ENCODE data around the gene SLC9A5. TPM values are rescaled to one million over a fixed set of nuclear protein-coding genes. Genes with fewer than 3 reads are reported as not detected.

SLC9A5 gene
- total and polyA plus RNA-seq, 7 experiments from 2014 or later = 0.11 to 3.7 (median 1.7) TPM

DNA sequence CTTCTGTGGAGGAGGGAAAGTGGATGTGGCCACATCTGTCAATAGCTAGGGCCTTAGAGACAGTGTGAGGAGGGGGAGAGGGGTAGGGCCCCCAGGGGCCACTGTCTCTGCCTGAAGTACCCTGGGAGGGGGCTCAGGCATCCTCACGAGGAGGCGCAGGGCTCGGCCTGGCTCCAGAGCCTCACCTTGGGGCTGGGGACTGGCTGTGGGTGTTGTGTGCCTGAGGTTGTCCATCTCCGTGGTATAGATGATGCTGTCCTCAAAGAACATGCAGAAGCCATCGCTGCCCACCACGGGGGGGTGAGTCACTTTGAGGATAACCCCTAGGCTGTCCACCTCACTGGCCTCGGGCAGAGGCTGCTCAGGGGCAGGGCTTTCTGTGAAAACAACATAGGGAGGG, 42.7 kb downstream of the SLC9A5 start:
- POLR2A ChIA-PET = no interaction called here
- Mint-ChIP-seq H3K4me1 (peaks cover 0 to 6% (median 0%) of the 10 kb centered on the region in 7 donors), H3K36me3 (peaks cover 0 to 4% (median 0%) of the 10 kb centered on the region in 5 donors), H3K4me3 (no peak overlapping the region), H3K27me3 (no peaks in the 10 kb centered on the region), H3K27ac (no peak overlapping the region), H3K9me3 (no peaks in the 10 kb centered on the region)
- Histone ChIP-seq H3K36me3 (ENCODE audit: control insufficient read depth in 2 of 3, insufficient read depth in 3 of 3, low read length in 3 of 3) (peaks cover 0 to 7% (median 0%) of the 10 kb centered on the region in 3 experiments), H3K27me3 (ENCODE audit: control insufficient read depth in 2 of 2, insufficient read depth in 2 of 2, low read length in 2 of 2) (no peaks in the 10 kb centered on the region), H3K4me1 (ENCODE audit: control insufficient read depth in 2 of 2, insufficient read depth in 2 of 2, low read length in 2 of 2) (peaks cover 0 to 17% of the 10 kb centered on the region in 2 donors), H3K27ac (ENCODE audit: low read depth, low read length) (no peak overlapping the region), H3K9me3 (ENCODE audit: control insufficient read depth in 2 of 3, low read length in 3 of 3) (no peaks in the 10 kb centered on the region), H3K4me3 (ENCODE audit: low read length) (no peak overlapping the region)
- ATAC-seq (no peak), DNase-seq (no peak)
- intact Hi-C loops (cut with micrococcal nuclease) = no loop called here
- CTCF ChIA-PET = no interaction called here

DNA sequence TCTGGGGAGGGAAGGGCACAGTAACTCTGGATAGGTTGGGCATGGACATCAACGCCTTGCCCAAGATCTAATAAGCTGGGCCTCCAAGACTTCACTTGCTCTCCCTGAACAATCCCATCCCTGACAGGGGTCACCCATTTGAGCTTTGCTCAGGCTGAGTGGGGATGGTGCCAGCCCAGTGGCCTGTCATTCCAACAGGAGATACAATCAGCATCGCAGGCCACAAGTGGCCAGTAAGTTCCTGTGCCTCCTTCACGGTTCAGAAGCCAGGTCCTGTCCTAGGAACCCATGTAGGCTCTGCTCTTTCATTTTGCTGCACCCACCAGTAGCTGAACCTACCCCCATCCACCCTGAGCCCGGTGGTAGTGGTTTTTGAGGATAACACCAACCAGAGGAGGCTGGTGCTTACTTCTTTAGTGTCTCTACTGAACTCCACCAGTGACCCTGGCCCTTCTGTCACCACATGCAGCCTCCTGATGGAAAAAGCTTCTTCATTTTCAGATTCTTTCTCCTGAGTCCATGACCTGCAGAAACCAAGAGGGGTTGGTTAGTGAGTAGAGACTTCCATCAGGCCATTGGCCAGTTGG, 45.5 kb downstream of the SLC9A5 start:
- Mint-ChIP-seq H3K9me3 (no peaks in the 10 kb centered on the region), H3K36me3 (no peaks in the 10 kb centered on the region), H3K27ac (no peak overlapping the region), H3K4me1 (peaks cover 0 to 6% (median 0%) of the 10 kb centered on the region in 7 donors), H3K4me3 (no peak overlapping the region), H3K27me3 (no peaks in the 10 kb centered on the region)
- H3K27ac ChIP-seq (ENCODE audit: low read depth, low read length) = no peak overlapping the region
- no peak for DNase-seq
- no peaks in the 10 kb centered on the region for H3K27me3 ChIP-seq (ENCODE audit: control insufficient read depth in 2 of 2, insufficient read depth in 2 of 2, low read length in 2 of 2)
- peaks cover 0 to 13% of the 10 kb centered on the region in 2 donors for H3K4me1 ChIP-seq (ENCODE audit: control insufficient read depth in 2 of 2, insufficient read depth in 2 of 2, low read length in 2 of 2)
- CTCF ChIA-PET = interaction anchor here (0.6 kb wide), 2 partner anchors 490 to 498 kb away, joined by 4 to 5 read pairs; no protein-coding TSS in a partner anchor
- no peaks in the 10 kb centered on the region for H3K9me3 ChIP-seq (ENCODE audit: control insufficient read depth in 2 of 3, low read length in 3 of 3)
- intact Hi-C loops (cut with micrococcal nuclease) = no loop called here
- ATAC-seq = no peak
- no peak overlapping the region for H3K4me3 ChIP-seq (ENCODE audit: low read length)
- POLR2A ChIA-PET = no interaction called here
- no peaks in the 10 kb centered on the region for H3K36me3 ChIP-seq (ENCODE audit: control insufficient read depth in 2 of 3, insufficient read depth in 3 of 3, low read length in 3 of 3)

DNA sequence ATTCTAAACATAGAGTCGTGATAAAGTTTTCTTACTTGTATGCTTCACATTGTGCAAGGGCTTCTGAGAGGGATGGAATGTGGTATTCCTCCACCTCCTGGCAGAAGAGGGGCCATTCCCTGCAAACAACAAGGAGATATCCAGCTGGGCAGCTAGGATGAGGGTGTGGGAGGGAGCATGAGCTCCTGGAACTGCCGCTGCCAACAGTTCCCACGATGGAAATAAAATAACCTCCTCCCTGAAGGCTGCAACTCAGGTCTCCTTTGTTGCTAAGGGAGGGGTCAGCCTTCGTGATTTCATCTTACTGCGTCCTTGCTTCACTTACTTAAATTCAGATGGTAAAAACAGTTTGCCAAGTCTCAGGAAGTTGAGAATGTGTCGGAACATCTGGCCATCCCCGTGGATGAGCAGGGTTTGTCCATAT, 46.2 kb downstream of the SLC9A5 start:
- H3K27ac ChIP-seq (ENCODE audit: low read depth, low read length) = no peak overlapping the region
- Mint-ChIP-seq H3K4me1 (no peaks in the 10 kb centered on the region), H3K9me3 (no peaks in the 10 kb centered on the region), H3K27ac (peak overlapping the region in 1 of 9 donors; percentile 67), H3K4me3 (no peak overlapping the region), H3K27me3 (no peaks in the 10 kb centered on the region), H3K36me3 (no peaks in the 10 kb centered on the region)
- no peaks in the 10 kb centered on the region for H3K9me3 ChIP-seq (ENCODE audit: control insufficient read depth in 2 of 3, low read length in 3 of 3)
- DNase-seq (no peak), ATAC-seq (no peak)
- no peaks in the 10 kb centered on the region for H3K36me3 ChIP-seq (ENCODE audit: control insufficient read depth in 2 of 3, insufficient read depth in 3 of 3, low read length in 3 of 3)
- no peak overlapping the region for H3K4me3 ChIP-seq (ENCODE audit: low read length)
- ChIA-PET CTCF (interaction anchor here (0.6 kb wide), 1 partner anchor 489 kb away, joined by 5 read pairs; no protein-coding TSS in a partner anchor), POLR2A (no interaction called here)
- intact Hi-C loops (cut with micrococcal nuclease) = no loop called here
- no peaks in the 10 kb centered on the region for H3K27me3 ChIP-seq (ENCODE audit: control insufficient read depth in 2 of 2, insufficient read depth in 2 of 2, low read length in 2 of 2)
- peaks cover 0 to 8% of the 10 kb centered on the region in 2 donors for H3K4me1 ChIP-seq (ENCODE audit: control insufficient read depth in 2 of 2, insufficient read depth in 2 of 2, low read length in 2 of 2)

- CTCF ChIA-PET = no interaction called here
- no peak overlapping the region for H3K4me3 Mint-ChIP-seq
Measured at GRCh38 chr16:67296420-67296819, 47.6 kb downstream of the SLC9A5 start.

GRCh38 chr16:67298277-67298676, 49.5 kb downstream of the SLC9A5 start:
- H3K27ac Mint-ChIP-seq = no peak overlapping the region
- H3K4me1 Mint-ChIP-seq = no peaks in the 10 kb centered on the region
- Histone ChIP-seq H3K9me3 (ENCODE audit: control insufficient read depth in 2 of 3, low read length in 3 of 3) (no peaks in the 10 kb centered on the region), H3K4me1 (ENCODE audit: control insufficient read depth in 2 of 2, insufficient read depth in 2 of 2, low read length in 2 of 2) (no peaks in the 10 kb centered on the region), H3K4me3 (ENCODE audit: low read length) (no peak overlapping the region), H3K27me3 (ENCODE audit: control insufficient read depth in 2 of 2, insufficient read depth in 2 of 2, low read length in 2 of 2) (no peaks in the 10 kb centered on the region), H3K27ac (ENCODE audit: low read depth, low read length) (no peak overlapping the region), H3K36me3 (ENCODE audit: control insufficient read depth in 2 of 3, insufficient read depth in 3 of 3, low read length in 3 of 3) (no peaks in the 10 kb centered on the region)
- CTCF ChIA-PET = no interaction called here
- H3K4me3 Mint-ChIP-seq = no peak overlapping the region
- POLR2A ChIA-PET = interaction anchor here (0.6 kb wide), 1 partner anchor 10 kb away, joined by 3 read pairs; no protein-coding TSS in a partner anchor
- intact Hi-C loops (cut with micrococcal nuclease) = no loop called here
- H3K36me3 Mint-ChIP-seq = no peaks in the 10 kb centered on the region
- peaks cover 0 to 4% (median 0%) of the 10 kb centered on the region in 5 donors for H3K27me3 Mint-ChIP-seq
- DNase-seq = no peak
- no peaks in the 10 kb centered on the region for H3K9me3 Mint-ChIP-seq
- ATAC-seq = no peak

More at GRCh38 chr16:67296420-67296819, 47.6 kb downstream of the SLC9A5 start:
- Histone ChIP-seq H3K9me3 (ENCODE audit: control insufficient read depth in 2 of 3, low read length in 3 of 3) (no peaks in the 10 kb centered on the region), H3K4me3 (ENCODE audit: low read length) (no peak overlapping the region), H3K27me3 (ENCODE audit: control insufficient read depth in 2 of 2, insufficient read depth in 2 of 2, low read length in 2 of 2) (no peaks in the 10 kb centered on the region), H3K4me1 (ENCODE audit: control insufficient read depth in 2 of 2, insufficient read depth in 2 of 2, low read length in 2 of 2) (no peaks in the 10 kb centered on the region), H3K36me3 (ENCODE audit: control insufficient read depth in 2 of 3, insufficient read depth in 3 of 3, low read length in 3 of 3) (no peaks in the 10 kb centered on the region), H3K27ac (ENCODE audit: low read depth, low read length) (no peak overlapping the region)
- Mint-ChIP-seq H3K27ac (no peak overlapping the region), H3K36me3 (no peaks in the 10 kb centered on the region), H3K27me3 (peaks cover 0 to 4% (median 0%) of the 10 kb centered on the region in 5 donors), H3K4me1 (no peaks in the 10 kb centered on the region), H3K9me3 (no peaks in the 10 kb centered on the region)
- POLR2A ChIA-PET = interaction anchor here (0.9 kb wide), 1 partner anchor 25 kb away, joined by 3 read pairs; no protein-coding TSS in a partner anchor
- ATAC-seq = no peak
- no peak for DNase-seq
- intact Hi-C loops (cut with micrococcal nuclease) = no loop called here

- DNase-seq = no peak
- ATAC-seq = no peak
- H3K36me3 Mint-ChIP-seq = no peaks in the 10 kb centered on the region
- intact Hi-C loops (cut with micrococcal nuclease) = no loop called here
- H3K4me3 Mint-ChIP-seq = no peak overlapping the region
- Histone ChIP-seq H3K9me3 (ENCODE audit: control insufficient read depth in 2 of 3, low read length in 3 of 3) (no peaks in the 10 kb centered on the region), H3K27me3 (ENCODE audit: control insufficient read depth in 2 of 2, insufficient read depth in 2 of 2, low read length in 2 of 2) (no peaks in the 10 kb centered on the region), H3K4me3 (ENCODE audit: low read length) (no peak overlapping the region), H3K27ac (ENCODE audit: low read depth, low read length) (no peak overlapping the region), H3K4me1 (ENCODE audit: control insufficient read depth in 2 of 2, insufficient read depth in 2 of 2, low read length in 2 of 2) (no peaks in the 10 kb centered on the region), H3K36me3 (ENCODE audit: control insufficient read depth in 2 of 3, insufficient read depth in 3 of 3, low read length in 3 of 3) (no peaks in the 10 kb centered on the region)
- CTCF ChIA-PET = no interaction called here
- peaks cover 0 to 4% (median 0%) of the 10 kb centered on the region in 5 donors for H3K27me3 Mint-ChIP-seq
- no peaks in the 10 kb centered on the region for H3K9me3 Mint-ChIP-seq
- POLR2A ChIA-PET = no interaction called here
- no peak overlapping the region for H3K27ac Mint-ChIP-seq
- H3K4me1 Mint-ChIP-seq = no peaks in the 10 kb centered on the region
Measured at GRCh38 chr16:67299269-67299668, 50.5 kb downstream of the SLC9A5 start.

GRCh38 chr16:67301080-67301782, 52.5 kb downstream of the SLC9A5 start:
- no peak for ATAC-seq
- H3K36me3 ChIP-seq (ENCODE audit: control insufficient read depth in 2 of 3, insufficient read depth in 3 of 3, low read length in 3 of 3) = no peaks in the 10 kb centered on the region
- Mint-ChIP-seq H3K27me3 (peaks cover 0 to 4% (median 0%) of the 10 kb centered on the region in 5 donors), H3K9me3 (no peaks in the 10 kb centered on the region), H3K36me3 (no peaks in the 10 kb centered on the region), H3K27ac (no peak overlapping the region), H3K4me3 (no peak overlapping the region), H3K4me1 (no peaks in the 10 kb centered on the region)
- CTCF ChIA-PET = no interaction called here
- POLR2A ChIA-PET = no interaction called here
- no peak overlapping the region for H3K4me3 ChIP-seq (ENCODE audit: low read length)
- H3K27me3 ChIP-seq (ENCODE audit: control insufficient read depth in 2 of 2, insufficient read depth in 2 of 2, low read length in 2 of 2) = no peaks in the 10 kb centered on the region
- intact Hi-C loops (cut with micrococcal nuclease) = no loop called here
- no peak for DNase-seq
- H3K9me3 ChIP-seq (ENCODE audit: control insufficient read depth in 2 of 3, low read length in 3 of 3) = no peaks in the 10 kb centered on the region
- no peak overlapping the region for H3K27ac ChIP-seq (ENCODE audit: low read depth, low read length)
- no peaks in the 10 kb centered on the region for H3K4me1 ChIP-seq (ENCODE audit: control insufficient read depth in 2 of 2, insufficient read depth in 2 of 2, low read length in 2 of 2)
